Loucy (cell line): ENCODE results near the gene TEKT1.
"Not testable (repeated sequence)": the region's sequence is repeated elsewhere in the genome, so short reads cannot be mapped to it uniquely, and the experiment has no call there.

Experiments
- H2AFZ ChIP-seq: fragments of 200-600 bp; sonication (generic); 2 replicates; pipeline ENCODE4 v1.6.0; 2016; ENCODE audit warnings: antibody characterized with exemption, mild to moderate bottlenecking, low read length, moderate library complexity
- H3F3A ChIP-seq: fragments of 200-600 bp; 2 replicates; pipeline ENCODE4 v1.6.0; 2016; ENCODE audit warnings: antibody characterized with exemption, low read depth, mild to moderate bottlenecking
- H3K27me3 ChIP-seq: fragments of 200-600 bp; sonication (generic); 2 replicates; pipeline ENCODE4 v1.6.1; 2014; ENCODE audit warnings: low read length, mild to moderate bottlenecking; ENCODE audit not compliant: insufficient read depth, poor library complexity, severe bottlenecking
- H3K36me3 ChIP-seq: fragments of 200-600 bp; sonication (generic); 2 replicates; pipeline ENCODE4 v1.6.1; 2016; ENCODE audit warnings: low read length; ENCODE audit not compliant: insufficient read depth
- H3K4me1 ChIP-seq: fragments of 200-600 bp; sonication (generic); 2 replicates; pipeline ENCODE4 v1.5.1; 2014; ENCODE audit warnings: low read length, mild to moderate bottlenecking; ENCODE audit not compliant: insufficient read depth, poor library complexity, severe bottlenecking
- H3K4me2 ChIP-seq: fragments of 200-600 bp; sonication (generic); 2 replicates; pipeline ENCODE4 v1.6.0; 2014; ENCODE audit warnings: antibody characterized with exemption, low read length, low read depth, mild to moderate bottlenecking; ENCODE audit not compliant: poor library complexity, severe bottlenecking
- H3K4me3 ChIP-seq: fragments of 200-600 bp; sonication (generic); 2 replicates; pipeline ENCODE4 v1.5.1; 2014; ENCODE audit warnings: low read length, mild to moderate bottlenecking, mixed read lengths; ENCODE audit not compliant: poor library complexity, severe bottlenecking
- H3K79me2 ChIP-seq: fragments of 200-600 bp; sonication (generic); 2 replicates; pipeline ENCODE4 v1.6.1; 2014; ENCODE audit warnings: low read length; ENCODE audit not compliant: insufficient read depth
- H3K9ac ChIP-seq: fragments of 200-600 bp; sonication (generic); 2 replicates; pipeline ENCODE4 v1.6.0; 2014; ENCODE audit warnings: mild to moderate bottlenecking, low read depth, low read length, moderate library complexity; ENCODE audit not compliant: poor library complexity, severe bottlenecking
- H3K9me2 ChIP-seq: fragments of 200-600 bp; sonication (generic); replicated peaks from 2 replicates; pipeline ENCODE4 v1.6.1; 2016; ENCODE audit warnings: low read depth, low read length, mixed read lengths
- H3K9me3 ChIP-seq: fragments of 200-600 bp; sonication (generic); 2 replicates; pipeline ENCODE4 v1.6.1; 2014; ENCODE audit warnings: mild to moderate bottlenecking, antibody characterized with exemption, low read length, low read depth; ENCODE audit not compliant: insufficient read depth
- H4K20me1 ChIP-seq: fragments of 200-600 bp; sonication (generic); 2 replicates; pipeline ENCODE4 v1.6.0; 2014; ENCODE audit warnings: antibody characterized with exemption, low read length, mild to moderate bottlenecking; ENCODE audit not compliant: insufficient read depth, poor library complexity, severe bottlenecking
- EZH2phosphoT487 ChIP-seq: fragments of 200-600 bp; IDR thresholded peaks from 2 replicates; pipeline ENCODE4 v1.6.1; 2018; ENCODE audit warnings: antibody characterized with exemption, mild to moderate bottlenecking, moderate library complexity, borderline replicate concordance
- TF ChIP-seq, protein P1 (sequence below): fragments of 200-600 bp; sonication (generic); conservative IDR thresholded peaks from 2 replicates; pipeline ENCODE4 v1.5.1; 2014; ENCODE audit warnings: mild to moderate bottlenecking, antibody characterized with exemption, low read length

TEKT1 gene

DNA sequence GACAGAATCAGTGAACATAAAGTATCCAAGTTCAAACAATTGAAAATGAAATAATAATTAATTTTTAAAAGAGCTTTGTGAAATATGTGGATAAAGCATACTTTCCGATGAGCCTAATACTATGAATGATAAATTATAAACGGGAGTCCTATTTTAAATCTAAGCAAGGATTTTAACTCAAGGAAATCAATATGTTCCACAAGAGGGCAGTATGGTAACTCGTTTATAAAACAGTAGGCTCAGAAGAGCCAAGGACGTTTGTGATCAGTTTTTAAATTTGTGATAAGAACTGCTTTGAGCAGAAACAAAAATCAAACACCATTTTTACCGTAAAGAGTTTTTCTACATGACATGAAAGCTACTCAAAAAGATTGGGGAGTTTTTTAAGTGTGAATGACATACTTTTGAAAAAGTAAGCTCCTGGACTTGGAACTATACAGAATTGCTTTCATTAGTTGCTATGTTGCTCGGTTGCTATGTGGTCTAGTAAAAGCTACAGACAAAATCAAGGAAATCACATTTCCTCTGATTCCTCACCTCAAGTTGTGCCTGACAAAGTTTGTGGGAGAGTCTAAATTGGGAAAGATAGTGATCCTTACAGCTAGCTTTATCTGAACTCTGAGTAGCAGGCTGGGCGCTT lies 11.8 kb upstream of the TEKT1 start:
- no peaks in the 10 kb centered on the region for H3K79me2 ChIP-seq
- H3K4me2 ChIP-seq, result peak overlapping the region; percentile 45
- no peaks in the 10 kb centered on the region for H3K36me3 ChIP-seq
- no peak overlapping the region for H3K4me3 ChIP-seq
- H3K27me3 ChIP-seq, result no peaks in the 10 kb centered on the region
- no peaks in the 10 kb centered on the region for H4K20me1 ChIP-seq
- TF ChIP-seq EZH2phosphoT487, result no peak
- TF ChIP-seq, protein P1, sequence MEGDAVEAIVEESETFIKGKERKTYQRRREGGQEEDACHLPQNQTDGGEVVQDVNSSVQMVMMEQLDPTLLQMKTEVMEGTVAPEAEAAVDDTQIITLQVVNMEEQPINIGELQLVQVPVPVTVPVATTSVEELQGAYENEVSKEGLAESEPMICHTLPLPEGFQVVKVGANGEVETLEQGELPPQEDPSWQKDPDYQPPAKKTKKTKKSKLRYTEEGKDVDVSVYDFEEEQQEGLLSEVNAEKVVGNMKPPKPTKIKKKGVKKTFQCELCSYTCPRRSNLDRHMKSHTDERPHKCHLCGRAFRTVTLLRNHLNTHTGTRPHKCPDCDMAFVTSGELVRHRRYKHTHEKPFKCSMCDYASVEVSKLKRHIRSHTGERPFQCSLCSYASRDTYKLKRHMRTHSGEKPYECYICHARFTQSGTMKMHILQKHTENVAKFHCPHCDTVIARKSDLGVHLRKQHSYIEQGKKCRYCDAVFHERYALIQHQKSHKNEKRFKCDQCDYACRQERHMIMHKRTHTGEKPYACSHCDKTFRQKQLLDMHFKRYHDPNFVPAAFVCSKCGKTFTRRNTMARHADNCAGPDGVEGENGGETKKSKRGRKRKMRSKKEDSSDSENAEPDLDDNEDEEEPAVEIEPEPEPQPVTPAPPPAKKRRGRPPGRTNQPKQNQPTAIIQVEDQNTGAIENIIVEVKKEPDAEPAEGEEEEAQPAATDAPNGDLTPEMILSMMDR, result peak; percentile 65
- H3F3A ChIP-seq, result no peaks in the 10 kb centered on the region
- H3K9ac ChIP-seq, result no peak overlapping the region
- peaks cover 4% of the 10 kb centered on the region; the same call in 1 of the 2 replicates for H3K9me3 ChIP-seq
- H3K4me1 ChIP-seq, result peaks cover 22% of the 10 kb centered on the region
- no peaks in the 10 kb centered on the region for H3K9me2 ChIP-seq
- H2AFZ ChIP-seq, result peak overlapping the region; percentile 62; the same call in 1 of the 2 replicates

DNA sequence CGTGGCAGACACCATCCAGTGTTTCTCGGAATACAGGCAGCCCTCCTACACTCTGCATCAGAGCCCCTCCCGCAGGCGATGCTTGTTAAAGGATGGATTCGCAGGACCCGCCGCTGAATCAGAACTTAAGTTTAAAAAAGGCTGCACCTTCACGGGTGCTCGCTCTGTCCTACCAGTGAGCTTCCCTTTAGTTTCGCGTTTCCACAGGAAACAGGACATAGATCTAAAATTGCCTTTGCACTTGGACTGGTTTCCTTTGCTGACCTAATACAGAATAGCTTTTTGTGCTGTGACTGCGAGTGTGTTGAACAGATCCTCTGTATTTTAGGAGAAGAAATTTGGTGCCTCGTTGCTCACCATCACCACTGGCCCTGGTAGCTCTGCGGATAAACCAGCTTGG lies 10.2 kb upstream of the TEKT1 start:
- H3K79me2 ChIP-seq, H3K4me2 ChIP-seq, H3K9ac ChIP-seq, H3K9me2 ChIP-seq, H3K9me3 ChIP-seq, H4K20me1 ChIP-seq, H3F3A ChIP-seq, H2AFZ ChIP-seq, H3K4me3 ChIP-seq, H3K27me3 ChIP-seq, H3K36me3 ChIP-seq: not testable (repeated sequence)
- H3K4me1 ChIP-seq, result peaks cover 21% of the 10 kb centered on the region

DNA sequence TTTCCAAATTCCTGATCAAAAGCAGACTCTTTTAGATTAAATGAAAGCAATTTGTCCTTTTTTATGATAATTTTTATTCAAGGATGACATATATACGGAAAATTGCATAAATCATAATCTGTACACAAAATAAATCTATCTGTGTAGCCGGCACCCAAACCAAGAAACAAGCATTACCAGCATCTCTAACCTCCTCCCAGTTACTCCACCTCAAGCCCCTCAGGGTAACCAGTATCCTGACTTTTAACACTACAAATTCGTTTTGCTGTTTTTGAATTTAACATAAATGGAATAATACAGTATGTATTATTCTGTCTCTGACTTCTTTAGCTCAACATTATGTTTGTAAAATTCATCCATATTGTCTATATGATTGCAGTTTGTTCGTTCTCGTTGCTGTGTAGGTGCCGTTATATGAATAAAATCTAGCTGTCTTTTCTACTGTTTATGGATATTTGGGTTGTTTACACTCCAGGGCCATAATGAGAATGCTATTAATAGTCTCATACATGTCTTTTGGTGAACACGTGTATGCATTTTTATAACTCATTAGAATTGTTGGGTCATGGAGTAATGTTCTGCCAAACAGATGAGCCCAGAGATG lies 1.0 kb downstream of the TEKT1 start:
- H3K27me3 ChIP-seq, result peaks cover 45% of the 10 kb centered on the region
- TF ChIP-seq EZH2phosphoT487, result no peak
- TF ChIP-seq, protein P1, result no peak
- no peaks in the 10 kb centered on the region for H3K79me2 ChIP-seq
- no peak overlapping the region for H2AFZ ChIP-seq
- no peaks in the 10 kb centered on the region for H3K4me1 ChIP-seq
- no peak overlapping the region for H3K9ac ChIP-seq
- H3F3A ChIP-seq, result no peaks in the 10 kb centered on the region
- no peaks in the 10 kb centered on the region for H4K20me1 ChIP-seq
- no peaks in the 10 kb centered on the region for H3K9me3 ChIP-seq
- no peaks in the 10 kb centered on the region for H3K36me3 ChIP-seq
- H3K4me2 ChIP-seq, result no peak overlapping the region
- no peaks in the 10 kb centered on the region for H3K9me2 ChIP-seq
- H3K4me3 ChIP-seq, result no peak overlapping the region

DNA sequence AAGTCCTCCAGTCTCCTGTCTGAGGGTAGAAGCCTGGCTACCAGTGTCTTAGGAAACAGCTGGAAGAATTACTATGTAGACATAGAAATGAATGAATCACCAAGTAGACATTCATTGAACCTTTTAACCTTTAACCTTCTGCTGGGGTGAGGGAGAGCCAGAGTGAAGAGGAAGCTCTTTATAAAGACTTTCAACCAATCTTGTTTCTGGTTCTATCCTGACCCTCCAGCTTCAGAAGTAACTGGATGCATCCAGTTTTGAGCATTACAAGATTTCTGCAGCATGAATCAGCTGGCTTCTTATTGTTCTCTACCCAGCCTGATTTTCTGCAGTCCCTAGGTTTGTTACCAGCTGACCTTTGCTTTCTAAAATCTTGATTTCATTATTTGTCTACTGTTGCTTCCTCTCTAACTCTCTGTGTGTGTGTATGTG lies 8.5 kb downstream of the TEKT1 start:
- no peaks in the 10 kb centered on the region for H4K20me1 ChIP-seq
- H3K9ac ChIP-seq, result no peak overlapping the region
- H3F3A ChIP-seq, result no peaks in the 10 kb centered on the region
- TF ChIP-seq, protein P1, result no peak
- TF ChIP-seq EZH2phosphoT487, result no peak
- H3K9me2 ChIP-seq, result no peaks in the 10 kb centered on the region
- H2AFZ ChIP-seq, result no peak overlapping the region
- H3K36me3 ChIP-seq, result no peaks in the 10 kb centered on the region
- H3K79me2 ChIP-seq, result no peaks in the 10 kb centered on the region
- H3K27me3 ChIP-seq, result no peaks in the 10 kb centered on the region
- H3K4me3 ChIP-seq, result no peak overlapping the region
- H3K4me1 ChIP-seq, result no peaks in the 10 kb centered on the region
- no peak overlapping the region for H3K4me2 ChIP-seq
- H3K9me3 ChIP-seq, result no peaks in the 10 kb centered on the region
